CD8-positive, alpha-beta memory T cell (primary cell): ENCODE results near the gene ARHGEF11. TPM values are rescaled to one million over a fixed set of nuclear protein-coding genes. Genes with fewer than 3 reads are reported as not detected.
A peak's percentile ranks its signal among the peaks of the same experiment; 100 is the strongest.

Source experiments
- CTCF ChIA-PET: fragments of 350-600 bp; sonication (Branson Sonifier 250); formaldehyde crosslinking; loops from one replicate; lab custom pipeline; 2021; ENCODE audit warnings: antibody characterized with exemption; lab: Charles Lee
- POLR2A ChIA-PET: fragments of 350-600 bp; sonication (Branson Sonifier 250); formaldehyde crosslinking; loops from one replicate; lab custom pipeline; 2021; ENCODE audit warnings: antibody characterized with exemption; lab: Charles Lee
- DNase-seq, 5 donors: peaks; one replicate each; pipeline versions ENCODE4 v3.0.0 to v3.0.0-alpha.2; 2020 to 2022; ENCODE audit warnings: mixed read lengths in 1 of 5
- H3K27ac ChIP-seq: one replicate; pipeline ENCODE4 v1.7.0; 2013; ENCODE audit warnings: low read depth, mild to moderate bottlenecking, low read length, moderate library complexity
- H3K27me3 ChIP-seq: 2 replicates; pipeline ENCODE4 v1.7.0; 2013; ENCODE audit warnings: low read length, mild to moderate bottlenecking; ENCODE audit not compliant: insufficient read depth, poor library complexity, severe bottlenecking
- H3K36me3 ChIP-seq: 2 replicates; pipeline ENCODE4 v1.7.0; 2013; ENCODE audit warnings: mild to moderate bottlenecking, low read length, moderate library complexity; ENCODE audit not compliant: insufficient read depth
- H3K4me1 ChIP-seq: 2 replicates; pipeline ENCODE4 v1.7.0; 2013; ENCODE audit warnings: mild to moderate bottlenecking, low read length, moderate library complexity; ENCODE audit not compliant: insufficient read depth
- H3K4me3 ChIP-seq: 2 replicates; pipeline ENCODE4 v1.7.0; 2013; ENCODE audit warnings: mild to moderate bottlenecking, low read length
- H3K9me3 ChIP-seq: 2 replicates; pipeline ENCODE4 v1.7.0; 2013; ENCODE audit warnings: mild to moderate bottlenecking, low read length
- H3K27ac Mint-ChIP-seq, 8 donors: one replicate each; pipeline ENCODE4 v1.8.0; 2020 to 2021; ENCODE audit warnings: mixed read lengths in 8 of 8, mild to moderate bottlenecking in 6 of 8, inconsistent platforms in 3 of 8, moderate library complexity in 3 of 8
- H3K27me3 Mint-ChIP-seq, 2 donors: one replicate each; pipeline ENCODE4 v1.8.0; 2020 to 2021; ENCODE audit warnings: mixed read lengths in 2 of 2, mild to moderate bottlenecking in 1 of 2, moderate library complexity in 1 of 2
- H3K36me3 Mint-ChIP-seq, 3 donors: one replicate each; pipeline ENCODE4 v1.8.0; 2020 to 2021; ENCODE audit warnings: mixed read lengths in 3 of 3, inconsistent platforms in 1 of 3, mild to moderate bottlenecking in 1 of 3
- H3K4me1 Mint-ChIP-seq, 3 donors: one replicate each; pipeline ENCODE4 v1.8.0; 2020 to 2021; ENCODE audit warnings: mixed read lengths in 3 of 3, inconsistent platforms in 1 of 3, mild to moderate bottlenecking in 1 of 3
- H3K4me3 Mint-ChIP-seq, 7 donors: one replicate each; pipeline ENCODE4 v1.8.0; 2020 to 2021; ENCODE audit warnings: mixed read lengths in 7 of 7, mild to moderate bottlenecking in 6 of 7, moderate library complexity in 4 of 7, inconsistent platforms in 2 of 7
- H3K9me3 Mint-ChIP-seq, 5 donors: one replicate each; pipeline ENCODE4 v1.8.0; 2020 to 2022; ENCODE audit warnings: mixed read lengths in 5 of 5, mild to moderate bottlenecking in 3 of 5, moderate library complexity in 2 of 5, inconsistent platforms in 1 of 5
- polyA plus RNA-seq: library from polyadenylated mRNA; unstranded; fragments of 300-500 nt; fragmentation: Illumina TruSeq; gene quantifications from one replicate; pipeline ENCODE4 v1.2.3, GENCODE V29; 2021
- total RNA-seq, 2 experiments: library from RNA; stranded (reverse); gene quantifications; one replicate each; pipeline ENCODE4 v1.2.3, GENCODE V29; 2021

Gene ARHGEF11
- total and polyA plus RNA-seq, 3 experiments from 2014 or later: 2.1 to 4.0 (median 3.0) TPM

DNA sequence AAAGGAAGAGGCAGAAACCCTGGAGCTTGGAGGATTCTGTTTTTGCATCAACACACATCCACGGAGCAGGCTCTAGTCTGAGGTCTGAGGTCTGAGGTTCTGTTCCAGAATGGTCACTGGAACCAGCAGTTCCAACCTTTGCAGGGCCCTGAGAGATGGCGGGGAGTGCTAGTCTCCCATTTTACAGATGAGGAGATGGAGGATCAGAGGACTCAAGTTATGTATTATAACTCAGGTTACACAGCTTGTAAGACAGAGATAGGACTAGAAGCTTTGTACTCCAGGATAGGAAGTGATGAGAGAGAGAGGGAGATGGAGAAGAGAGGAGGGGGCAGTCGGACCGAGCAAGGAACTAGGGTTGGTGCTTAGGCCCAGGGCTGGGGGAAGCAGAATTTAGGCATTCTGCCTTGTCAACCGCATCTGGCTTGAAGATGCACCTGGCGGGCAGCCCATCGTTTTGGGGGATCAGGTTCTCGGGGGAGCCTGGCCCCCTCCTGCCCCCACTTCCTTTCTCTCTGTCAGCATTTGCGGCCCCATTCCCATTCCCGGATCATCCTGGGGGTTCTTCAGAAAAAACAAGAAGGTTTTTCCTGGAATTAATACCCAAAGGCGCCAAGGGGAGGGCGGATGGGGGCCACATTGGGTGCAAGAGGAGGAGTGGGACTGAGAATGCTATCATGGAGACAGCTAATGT, 146.4 kb downstream of the ARHGEF11 start:
- Histone ChIP-seq H3K4me3 (no peak overlapping the region), H3K27me3 (no peaks in the 10 kb centered on the region), H3K27ac (no peak overlapping the region), H3K9me3 (no peaks in the 10 kb centered on the region), H3K4me1 (peaks cover 5% of the 10 kb centered on the region), H3K36me3 (no peaks in the 10 kb centered on the region)
- Mint-ChIP-seq H3K4me1 (peaks cover 0 to 7% (median 0%) of the 10 kb centered on the region in 3 donors), H3K4me3 (no peak overlapping the region), H3K27ac (no peak overlapping the region), H3K36me3 (peaks cover 0 to 3% (median 2%) of the 10 kb centered on the region in 3 donors), H3K9me3 (no peaks in the 10 kb centered on the region), H3K27me3 (peaks cover 28 to 60% of the 10 kb centered on the region in 2 donors)
- ChIA-PET CTCF (interaction anchor here (1.3 kb wide), 1 partner anchor 209 kb away, joined by 3 read pairs; no protein-coding TSS in a partner anchor), POLR2A (no interaction called here)
- DNase-seq: no peak

- Histone ChIP-seq H3K27me3 (peaks cover 2% of the 10 kb centered on the region), H3K36me3 (no peaks in the 10 kb centered on the region), H3K9me3 (no peaks in the 10 kb centered on the region), H3K4me3 (no peak overlapping the region), H3K4me1 (peaks cover 7% of the 10 kb centered on the region), H3K27ac (no peak overlapping the region)
- Mint-ChIP-seq H3K27me3 (peaks cover 33 to 62% of the 10 kb centered on the region in 2 donors), H3K4me3 (no peak overlapping the region), H3K36me3 (peaks cover 0 to 3% (median 2%) of the 10 kb centered on the region in 3 donors), H3K9me3 (no peaks in the 10 kb centered on the region), H3K4me1 (peaks cover 0 to 12% (median 3%) of the 10 kb centered on the region in 3 donors), H3K27ac (no peak overlapping the region)
- no peak for DNase-seq
- POLR2A ChIA-PET: no interaction called here
- CTCF ChIA-PET: interaction anchor here (0.7 kb wide), 1 partner anchor 30 kb away, joined by 3 read pairs; no protein-coding TSS in a partner anchor
These were observed 147.4 kb downstream of the ARHGEF11 start for GRCh38 chr1:156898161-156898566.

GRCh38 chr1:156897078-156897825, 148.3 kb downstream of the ARHGEF11 start:
- Histone ChIP-seq H3K27me3 (peaks cover 3% of the 10 kb centered on the region), H3K36me3 (no peaks in the 10 kb centered on the region), H3K9me3 (no peaks in the 10 kb centered on the region), H3K27ac (no peak overlapping the region), H3K4me1 (peaks cover 16% of the 10 kb centered on the region), H3K4me3 (no peak overlapping the region)
- Mint-ChIP-seq H3K4me3 (peak overlapping the region in 2 of 7 donors; percentile 28 to 45), H3K27me3 (peaks cover 41 to 66% of the 10 kb centered on the region in 2 donors), H3K4me1 (peaks cover 3 to 19% (median 8%) of the 10 kb centered on the region in 3 donors), H3K27ac (peak overlapping the region in 1 of 8 donors; percentile 89), H3K9me3 (no peaks in the 10 kb centered on the region), H3K36me3 (peaks cover 0 to 3% (median 2%) of the 10 kb centered on the region in 3 donors)
- no peak for DNase-seq
- ChIA-PET POLR2A (no interaction called here), CTCF (interaction anchor here (0.7 kb wide), 1 partner anchor 31 kb away, joined by 3 read pairs; no protein-coding TSS in a partner anchor)

GRCh38 chr1:156896490-156897033, 149.0 kb downstream of the ARHGEF11 start:
- Histone ChIP-seq H3K27ac (no peak overlapping the region), H3K27me3 (peaks cover 3% of the 10 kb centered on the region), H3K4me3 (no peak overlapping the region), H3K36me3 (no peaks in the 10 kb centered on the region), H3K9me3 (no peaks in the 10 kb centered on the region), H3K4me1 (peaks cover 21% of the 10 kb centered on the region)
- Mint-ChIP-seq H3K27ac (no peak overlapping the region), H3K4me1 (peaks cover 10 to 25% (median 13%) of the 10 kb centered on the region in 3 donors), H3K4me3 (no peak overlapping the region), H3K36me3 (peaks cover 0 to 3% (median 2%) of the 10 kb centered on the region in 3 donors), H3K27me3 (peaks cover 48 to 68% of the 10 kb centered on the region in 2 donors), H3K9me3 (no peaks in the 10 kb centered on the region)
- POLR2A ChIA-PET: no interaction called here
- CTCF ChIA-PET: no interaction called here
- DNase-seq: no peak

DNA sequence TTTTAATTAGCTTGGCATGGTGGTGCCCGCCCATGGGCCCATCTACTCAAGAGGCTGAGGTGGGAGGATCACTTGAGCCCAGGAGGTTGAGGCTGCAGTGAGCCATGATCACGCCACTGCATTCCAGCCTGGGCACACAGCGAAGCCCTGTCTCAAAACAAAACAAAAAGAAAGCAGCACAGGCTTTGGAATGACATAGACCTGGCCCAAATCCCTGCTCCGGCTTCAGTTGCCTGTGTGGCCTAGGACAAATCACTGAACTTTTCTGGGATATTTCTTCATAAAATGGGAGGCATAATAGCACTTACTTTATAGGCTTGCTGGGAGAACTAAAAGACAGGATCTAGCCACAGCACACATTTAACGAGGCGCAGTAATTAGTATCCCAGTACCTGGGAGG, 149.6 kb downstream of the ARHGEF11 start:
- peaks cover 21% of the 10 kb centered on the region for H3K4me1 ChIP-seq
- H3K9me3 Mint-ChIP-seq: no peaks in the 10 kb centered on the region
- no peaks in the 10 kb centered on the region for H3K9me3 ChIP-seq
- no peak overlapping the region for H3K4me3 Mint-ChIP-seq
- no peak overlapping the region for H3K27ac Mint-ChIP-seq
- DNase-seq: no peak
- H3K27me3 ChIP-seq: peaks cover 3% of the 10 kb centered on the region
- no peak overlapping the region for H3K4me3 ChIP-seq
- H3K36me3 Mint-ChIP-seq: peaks cover 0 to 3% (median 2%) of the 10 kb centered on the region in 3 donors
- no peak overlapping the region for H3K27ac ChIP-seq
- ChIA-PET CTCF (interaction anchor here (1.4 kb wide), 1 partner anchor 206 kb away, joined by 4 read pairs; no protein-coding TSS in a partner anchor), POLR2A (no interaction called here)
- H3K36me3 ChIP-seq: no peaks in the 10 kb centered on the region
- peaks cover 53 to 71% of the 10 kb centered on the region in 2 donors for H3K27me3 Mint-ChIP-seq
- H3K4me1 Mint-ChIP-seq: peaks cover 12 to 26% (median 13%) of the 10 kb centered on the region in 3 donors

- POLR2A ChIA-PET: no interaction called here
- H3K4me1 Mint-ChIP-seq: peaks cover 12 to 26% (median 13%) of the 10 kb centered on the region in 3 donors
These were observed 150.1 kb downstream of the ARHGEF11 start for GRCh38 chr1:156895455-156895812.

GRCh38 chr1:156894711-156895454, 150.7 kb downstream of the ARHGEF11 start:
- H3K27me3 Mint-ChIP-seq: peaks cover 57 to 70% of the 10 kb centered on the region in 2 donors
- ChIA-PET POLR2A (no interaction called here), CTCF (interaction anchor here (1.0 to 1.6 kb wide), 4 partner anchors 33 to 205 kb away, joined by 3 to 4 read pairs (median 4); no protein-coding TSS in a partner anchor)
- no peak overlapping the region for H3K4me3 ChIP-seq
- H3K36me3 Mint-ChIP-seq: peaks cover 0 to 3% (median 2%) of the 10 kb centered on the region in 3 donors
- no peaks in the 10 kb centered on the region for H3K9me3 Mint-ChIP-seq
- H3K27ac Mint-ChIP-seq: no peak overlapping the region
- peaks cover 21% of the 10 kb centered on the region for H3K4me1 ChIP-seq
- peak in 1 of 5 donors; percentile 8 for DNase-seq
- H3K4me1 Mint-ChIP-seq: peaks cover 15 to 26% (median 16%) of the 10 kb centered on the region in 3 donors
- H3K4me3 Mint-ChIP-seq: no peak overlapping the region
- H3K9me3 ChIP-seq: no peaks in the 10 kb centered on the region
- H3K36me3 ChIP-seq: no peaks in the 10 kb centered on the region
- peaks cover 3% of the 10 kb centered on the region for H3K27me3 ChIP-seq
- H3K27ac ChIP-seq: peak overlapping the region; percentile 38

More at GRCh38 chr1:156895455-156895812, 150.1 kb downstream of the ARHGEF11 start:
- no peak for DNase-seq
- no peak overlapping the region for H3K4me3 ChIP-seq
- no peak overlapping the region for H3K4me3 Mint-ChIP-seq
- CTCF ChIA-PET: interaction anchor here (1.4 kb wide), 1 partner anchor 206 kb away, joined by 4 read pairs; no protein-coding TSS in a partner anchor
- H3K9me3 Mint-ChIP-seq: no peaks in the 10 kb centered on the region
- no peaks in the 10 kb centered on the region for H3K9me3 ChIP-seq
- H3K36me3 Mint-ChIP-seq: peaks cover 0 to 3% (median 2%) of the 10 kb centered on the region in 3 donors
- H3K27ac ChIP-seq: peak overlapping the region; percentile 38
- H3K27me3 ChIP-seq: peaks cover 3% of the 10 kb centered on the region
- no peaks in the 10 kb centered on the region for H3K36me3 ChIP-seq
- H3K27ac Mint-ChIP-seq: no peak overlapping the region
- peaks cover 21% of the 10 kb centered on the region for H3K4me1 ChIP-seq
- peaks cover 53 to 70% of the 10 kb centered on the region in 2 donors for H3K27me3 Mint-ChIP-seq
